ENCODE measurements around the gene CCNE1.

The CCNE1 gene

GRCh38 chr19:29769997-29770396, 41.8 kb upstream of the CCNE1 start:
- Histone ChIP-seq H4K20me1 (ENCODE audit: insufficient read depth, low read length, poor library complexity, severe bottlenecking) (no peaks in the 10 kb centered on the region), H3K4me1 (ENCODE audit: insufficient read depth, low read length, poor library complexity, severe bottlenecking) (peaks cover 3% of the 10 kb centered on the region), H3K9ac (ENCODE audit: low read depth, low read length, poor library complexity, severe bottlenecking) (no peak overlapping the region)

DNA sequence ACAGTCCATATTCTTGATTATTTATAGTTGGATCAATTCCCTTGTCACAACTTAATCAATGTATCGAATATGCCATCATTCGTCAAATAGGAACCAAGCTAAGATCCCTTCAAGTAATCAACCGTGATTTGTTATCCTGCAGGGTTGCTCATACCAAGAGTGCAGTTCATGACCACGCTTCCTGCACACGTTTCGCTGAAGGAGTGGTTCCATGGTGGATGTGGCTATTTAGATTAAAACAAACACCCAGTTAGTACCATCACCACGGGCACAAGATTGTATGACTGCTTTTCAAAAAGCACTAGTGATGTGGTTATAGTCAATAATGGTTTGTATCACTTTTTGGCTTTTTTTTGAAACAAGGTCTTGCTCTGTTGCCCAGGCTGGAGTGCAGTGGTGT, 41.1 kb upstream of the CCNE1 start:
- Histone ChIP-seq H3K4me2 (ENCODE audit: low read depth, low read length, poor library complexity, severe bottlenecking) (no peak overlapping the region), H3F3A (ENCODE audit: low read depth) (no peaks in the 10 kb centered on the region), H3K36me3 (ENCODE audit: insufficient read depth, low read length) (no peaks in the 10 kb centered on the region), H3K9me2 (replicated peaks; ENCODE audit: low read depth, low read length) (no peaks in the 10 kb centered on the region), H3K9ac (ENCODE audit: low read depth, low read length, poor library complexity, severe bottlenecking) (no peak overlapping the region), H3K4me1 (ENCODE audit: insufficient read depth, low read length, poor library complexity, severe bottlenecking) (peaks cover 10% of the 10 kb centered on the region), H3K4me3 (ENCODE audit: low read length, poor library complexity, severe bottlenecking) (no peak overlapping the region), H2AFZ (ENCODE audit: low read length) (no peak overlapping the region), H3K79me2 (ENCODE audit: insufficient read depth, low read length) (no peaks in the 10 kb centered on the region), H3K27me3 (ENCODE audit: insufficient read depth, low read length, poor library complexity, severe bottlenecking) (no peaks in the 10 kb centered on the region), H3K9me3 (ENCODE audit: insufficient read depth, low read depth, low read length) (no peaks in the 10 kb centered on the region), H4K20me1 (ENCODE audit: insufficient read depth, low read length, poor library complexity, severe bottlenecking) (no peaks in the 10 kb centered on the region)
- TF ChIP-seq CTCF (conservative IDR thresholded peaks at IDR 0.05; ENCODE audit: low read length) (no peak), EZH2phosphoT487 (IDR thresholded peaks at IDR 0.05; ENCODE audit: borderline replicate concordance) (no peak)

More at GRCh38 chr19:29769997-29770396, 41.8 kb upstream of the CCNE1 start:
- H3K9me3 ChIP-seq (ENCODE audit: insufficient read depth, low read depth, low read length), result no peaks in the 10 kb centered on the region
- TF ChIP-seq CTCF (conservative IDR thresholded peaks at IDR 0.05; ENCODE audit: low read length), result no peak
- no peak for TF ChIP-seq EZH2phosphoT487 (IDR thresholded peaks at IDR 0.05; ENCODE audit: borderline replicate concordance)
- no peaks in the 10 kb centered on the region for H3K79me2 ChIP-seq (ENCODE audit: insufficient read depth, low read length)
- H3K4me2 ChIP-seq (ENCODE audit: low read depth, low read length, poor library complexity, severe bottlenecking), result no peak overlapping the region
- no peaks in the 10 kb centered on the region for H3K27me3 ChIP-seq (ENCODE audit: insufficient read depth, low read length, poor library complexity, severe bottlenecking)
- no peaks in the 10 kb centered on the region for H3K9me2 ChIP-seq (replicated peaks; ENCODE audit: low read depth, low read length)
- H2AFZ ChIP-seq (ENCODE audit: low read length), result no peak overlapping the region
- H3F3A ChIP-seq (ENCODE audit: low read depth), result no peaks in the 10 kb centered on the region
- H3K4me3 ChIP-seq (ENCODE audit: low read length, poor library complexity, severe bottlenecking), result no peak overlapping the region
- H3K36me3 ChIP-seq (ENCODE audit: insufficient read depth, low read length), result no peaks in the 10 kb centered on the region

GRCh38 chr19:29771708-29772414, 39.9 kb upstream of the CCNE1 start:
- H3K4me1 ChIP-seq (ENCODE audit: insufficient read depth, low read length, poor library complexity, severe bottlenecking), result peaks cover 11% of the 10 kb centered on the region
- H3K9me2 ChIP-seq (replicated peaks; ENCODE audit: low read depth, low read length), result no peaks in the 10 kb centered on the region
- H3F3A ChIP-seq (ENCODE audit: low read depth), result no peaks in the 10 kb centered on the region
- H3K4me3 ChIP-seq (ENCODE audit: low read length, poor library complexity, severe bottlenecking), result no peak overlapping the region
- no peaks in the 10 kb centered on the region for H3K79me2 ChIP-seq (ENCODE audit: insufficient read depth, low read length)
- H3K27me3 ChIP-seq (ENCODE audit: insufficient read depth, low read length, poor library complexity, severe bottlenecking), result no peaks in the 10 kb centered on the region
- TF ChIP-seq CTCF (conservative IDR thresholded peaks at IDR 0.05; ENCODE audit: low read length), result peak; percentile 54
- TF ChIP-seq EZH2phosphoT487 (IDR thresholded peaks at IDR 0.05; ENCODE audit: borderline replicate concordance), result no peak
- no peak overlapping the region for H3K4me2 ChIP-seq (ENCODE audit: low read depth, low read length, poor library complexity, severe bottlenecking)
- H3K9me3 ChIP-seq (ENCODE audit: insufficient read depth, low read depth, low read length), result no peaks in the 10 kb centered on the region
- no peaks in the 10 kb centered on the region for H3K36me3 ChIP-seq (ENCODE audit: insufficient read depth, low read length)
- H4K20me1 ChIP-seq (ENCODE audit: insufficient read depth, low read length, poor library complexity, severe bottlenecking), result no peaks in the 10 kb centered on the region
- no peak overlapping the region for H3K9ac ChIP-seq (ENCODE audit: low read depth, low read length, poor library complexity, severe bottlenecking)
- H2AFZ ChIP-seq (ENCODE audit: low read length), result 0 out of 2 replicates have a peak overlapping the region, but pooled peaks have one; percentile 52
